HG03521 (cell line): ENCODE measurements around the gene CHRD.

Experiments
- ATAC-seq: cut with Tn5 transposase; IDR thresholded peaks from one replicate; pipeline ENCODE4 v1.9.1; 2021; ENCODE audit warnings: mild to moderate bottlenecking, moderate library complexity; ENCODE audit not compliant: unreplicated experiment

The CHRD gene

GRCh38 chr3:184346480-184347190 lies 33.2 kb upstream of the CHRD start:
- ATAC-seq: no peak

- no peak for ATAC-seq
Measured at GRCh38 chr3:184347321-184348056, 32.4 kb upstream of the CHRD start.

- no peak for ATAC-seq
Measured at GRCh38 chr3:184348057-184348382, 31.8 kb upstream of the CHRD start.

DNA sequence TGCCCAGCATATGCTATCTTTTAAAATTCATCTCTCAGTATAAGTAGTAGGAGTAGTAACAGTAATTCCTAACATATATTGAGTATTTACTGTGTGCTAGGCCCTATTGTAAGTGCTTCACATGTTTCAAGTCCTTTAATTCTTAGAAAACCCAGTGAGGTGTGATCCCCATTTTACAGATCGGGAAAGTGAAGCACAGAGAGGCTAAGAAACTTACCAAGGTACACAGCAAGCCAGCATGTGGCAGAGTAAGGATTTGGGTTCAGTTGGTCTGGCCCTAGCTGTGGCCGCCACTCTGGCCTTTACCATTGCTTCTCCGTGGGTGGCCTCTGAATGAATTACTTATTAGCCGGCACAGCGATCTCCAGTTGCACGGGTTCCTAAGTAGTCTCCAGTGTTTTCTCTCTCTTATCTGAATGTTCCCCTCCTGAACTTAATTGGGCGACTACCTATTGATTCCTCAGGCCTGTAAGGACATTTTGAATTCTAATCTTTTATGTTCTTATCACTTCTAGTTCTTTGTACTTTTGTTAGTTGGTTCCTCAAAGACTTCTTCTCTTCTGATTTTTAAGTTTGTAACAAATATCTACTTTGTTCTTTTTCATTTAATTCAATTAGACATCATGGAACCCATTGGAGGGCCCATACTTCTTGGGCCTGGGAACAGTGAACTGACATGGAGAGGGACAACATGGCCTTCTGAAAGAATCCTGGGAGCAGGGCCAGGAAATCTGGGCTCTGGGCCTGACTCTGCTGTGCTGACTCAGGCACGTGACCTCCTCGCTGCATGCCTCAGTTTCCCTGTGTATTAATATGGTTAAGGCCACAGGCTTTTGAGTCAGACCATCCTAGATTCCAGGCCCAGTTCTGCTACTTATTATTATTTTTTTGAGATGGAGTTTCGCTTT lies 30.0 kb upstream of the CHRD start:
- ATAC-seq: no peak

DNA sequence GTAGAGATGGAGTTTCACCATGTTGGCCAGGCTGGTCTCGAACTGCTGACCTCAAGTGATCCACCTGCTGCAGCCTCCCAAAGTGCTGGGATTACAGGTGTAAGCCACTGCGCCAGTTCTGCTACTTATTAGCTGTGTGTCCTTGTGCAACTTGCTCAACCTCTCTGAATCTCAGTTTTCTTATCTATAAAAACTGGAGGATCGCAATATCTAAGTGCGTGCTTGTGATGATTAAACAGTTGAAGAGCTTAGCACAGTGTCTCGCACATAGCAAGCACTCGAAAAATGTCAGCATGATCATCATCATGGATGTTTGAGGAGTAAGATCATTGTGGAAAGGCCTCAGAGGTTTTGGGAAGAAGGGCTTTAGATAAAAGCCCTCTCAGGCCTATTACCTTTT lies 29.2 kb upstream of the CHRD start:
- ATAC-seq: no peak

- ATAC-seq: no peak
Measured at GRCh38 chr3:184351511-184352148, 28.2 kb upstream of the CHRD start.

DNA sequence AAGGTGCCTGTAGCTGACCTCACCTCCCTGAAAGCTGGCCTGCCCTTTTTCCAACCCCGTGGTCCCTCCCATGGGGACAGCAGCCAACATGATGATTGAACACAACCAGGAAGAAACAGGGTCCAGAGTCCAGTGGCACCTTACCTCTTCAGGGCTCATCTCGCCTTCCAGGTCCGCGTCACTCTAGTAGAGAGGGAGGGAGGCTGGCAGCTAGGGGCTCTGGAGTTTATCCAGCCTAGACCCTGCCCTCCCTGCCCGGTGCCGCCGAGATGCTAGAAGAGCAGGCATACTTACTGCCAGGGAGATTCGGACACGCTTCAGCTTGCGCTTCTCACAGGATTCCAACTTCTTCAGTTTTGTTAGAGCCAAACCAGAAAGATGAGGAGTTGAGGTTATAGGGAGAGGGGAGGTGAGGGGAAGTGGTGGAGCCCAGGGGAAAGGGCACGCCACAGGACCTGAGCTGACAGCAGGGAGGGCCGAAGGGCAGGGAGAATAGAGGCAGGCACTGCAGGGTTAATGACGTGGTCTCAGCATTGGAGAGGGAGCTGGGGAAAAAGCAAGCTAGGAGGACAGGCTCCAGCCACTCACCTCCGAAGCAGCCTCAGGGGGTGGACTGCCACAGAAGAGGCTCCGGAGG lies 27.6 kb upstream of the CHRD start:
- ATAC-seq: no peak

DNA sequence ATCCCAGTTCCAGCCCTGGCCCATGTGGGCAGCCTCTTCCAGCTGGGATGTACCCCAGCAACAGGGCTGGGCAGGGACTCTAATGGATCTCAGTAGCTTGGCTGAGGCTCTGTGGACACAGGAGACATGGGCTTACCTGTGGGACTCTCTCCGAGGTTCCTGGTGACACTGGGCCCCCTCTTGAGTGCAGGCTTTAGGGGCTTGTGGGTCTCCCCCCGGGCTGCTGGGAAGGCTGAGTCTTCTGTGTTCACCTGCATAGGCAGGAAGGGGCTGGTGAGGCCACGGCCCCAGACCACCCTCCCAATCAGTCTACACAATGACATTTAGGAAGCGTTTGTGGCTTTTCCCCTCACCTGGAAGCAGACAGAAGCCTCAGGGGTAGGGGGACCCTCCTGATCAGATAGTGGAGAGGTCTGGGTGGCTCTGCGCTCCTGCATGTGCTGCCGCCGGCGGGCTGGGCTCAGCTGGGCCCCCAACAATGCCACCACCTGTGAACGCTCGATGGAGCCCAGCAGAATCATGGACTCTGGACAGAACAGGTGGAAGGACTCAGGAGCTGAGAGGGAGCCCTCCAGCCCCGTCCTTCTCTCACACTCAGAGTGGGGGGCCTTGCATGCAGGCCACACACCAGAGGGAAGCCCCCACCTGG lies 26.8 kb upstream of the CHRD start:
- no peak for ATAC-seq

GRCh38 chr3:184353546-184353941 lies 26.3 kb upstream of the CHRD start:
- ATAC-seq: no peak

DNA sequence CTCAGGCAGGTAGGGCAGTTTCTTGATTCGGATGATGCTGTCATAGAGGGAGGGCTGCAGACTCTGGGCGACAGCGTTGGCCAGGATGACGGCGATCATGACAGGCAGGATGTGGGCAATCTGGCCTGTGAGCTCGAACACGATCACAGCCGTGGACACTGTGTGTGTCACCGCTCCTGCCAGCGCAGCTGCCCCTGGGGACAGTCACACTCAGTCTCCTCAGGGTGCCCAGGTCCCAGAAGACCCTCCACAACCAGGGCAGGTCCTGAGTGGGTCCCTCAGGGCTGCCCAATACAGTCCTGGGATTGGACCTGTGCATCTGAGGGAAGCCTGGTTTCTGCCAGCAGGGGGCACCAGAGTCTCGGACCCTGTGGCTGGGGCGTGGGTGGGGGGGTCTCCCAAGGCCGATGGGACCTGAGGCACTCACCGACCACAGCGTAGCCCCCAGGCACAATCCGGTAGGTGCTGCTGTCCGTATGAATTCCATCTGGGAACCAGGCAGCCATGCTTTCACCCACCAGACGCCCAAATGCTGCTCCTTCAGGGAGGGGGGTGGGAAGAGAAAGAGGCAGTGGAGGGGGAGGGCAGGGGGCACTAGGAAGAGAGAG lies 25.6 kb upstream of the CHRD start:
- no peak for ATAC-seq

DNA sequence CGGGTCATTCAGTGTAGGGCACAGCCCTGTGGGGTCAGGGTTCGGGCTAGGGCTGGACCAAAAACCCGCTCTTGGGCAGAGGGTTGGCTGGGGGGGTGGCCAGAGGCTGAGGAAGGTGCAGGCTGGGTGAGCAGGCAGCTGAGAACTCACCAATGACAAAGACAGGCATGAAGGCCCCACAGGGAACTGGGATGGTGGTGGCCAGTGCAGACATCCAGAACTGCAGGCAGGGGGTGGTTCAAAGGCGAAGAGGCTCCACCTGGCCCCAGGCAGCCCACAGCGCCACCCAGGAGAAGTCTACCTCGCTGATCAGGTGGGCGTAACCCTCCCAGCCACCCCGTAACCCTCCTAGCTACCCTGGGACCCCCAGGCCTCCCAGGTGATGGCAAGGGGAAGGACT lies 25.1 kb upstream of the CHRD start:
- no peak for ATAC-seq

DNA sequence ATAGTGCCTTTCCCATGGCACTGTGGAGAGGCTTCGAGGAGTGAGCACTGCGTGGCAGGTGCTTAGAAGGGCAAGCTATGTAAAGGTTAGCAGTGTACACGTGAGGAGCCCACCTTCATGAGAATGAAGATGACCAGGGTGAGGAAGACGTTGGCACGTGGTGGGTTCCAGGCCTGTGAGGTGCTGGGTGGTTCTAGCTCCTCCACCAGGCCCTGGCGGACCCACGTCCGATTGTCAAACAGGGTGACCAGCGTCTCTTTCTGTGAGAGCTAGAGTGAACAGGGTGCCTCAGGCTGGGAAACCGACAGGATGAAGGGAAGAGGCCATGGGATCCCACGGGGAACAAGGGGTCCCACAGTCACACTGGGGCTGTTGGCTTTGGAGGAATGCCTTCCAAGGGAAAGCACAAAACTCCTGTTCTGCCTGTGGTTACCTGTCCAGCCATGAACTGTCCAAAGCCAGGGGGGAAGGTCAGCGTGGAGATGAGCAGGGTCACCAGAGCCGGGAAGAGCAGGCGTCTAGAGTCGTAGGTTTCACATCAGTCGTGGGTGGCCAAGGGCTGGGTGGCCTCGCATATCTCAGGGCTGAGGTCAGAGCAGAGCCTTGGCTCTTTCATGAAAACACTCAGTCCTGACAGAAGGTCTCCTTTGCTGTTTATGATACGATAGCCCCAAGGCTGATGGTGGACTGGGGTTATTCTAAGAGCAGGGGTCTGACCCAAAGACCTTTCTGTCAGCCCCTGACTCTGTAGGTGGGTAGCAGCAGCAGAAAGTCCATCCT lies 24.4 kb upstream of the CHRD start:
- ATAC-seq: no peak

GRCh38 chr3:184357248-184358123 lies 22.4 kb upstream of the CHRD start:
- ATAC-seq: no peak

DNA sequence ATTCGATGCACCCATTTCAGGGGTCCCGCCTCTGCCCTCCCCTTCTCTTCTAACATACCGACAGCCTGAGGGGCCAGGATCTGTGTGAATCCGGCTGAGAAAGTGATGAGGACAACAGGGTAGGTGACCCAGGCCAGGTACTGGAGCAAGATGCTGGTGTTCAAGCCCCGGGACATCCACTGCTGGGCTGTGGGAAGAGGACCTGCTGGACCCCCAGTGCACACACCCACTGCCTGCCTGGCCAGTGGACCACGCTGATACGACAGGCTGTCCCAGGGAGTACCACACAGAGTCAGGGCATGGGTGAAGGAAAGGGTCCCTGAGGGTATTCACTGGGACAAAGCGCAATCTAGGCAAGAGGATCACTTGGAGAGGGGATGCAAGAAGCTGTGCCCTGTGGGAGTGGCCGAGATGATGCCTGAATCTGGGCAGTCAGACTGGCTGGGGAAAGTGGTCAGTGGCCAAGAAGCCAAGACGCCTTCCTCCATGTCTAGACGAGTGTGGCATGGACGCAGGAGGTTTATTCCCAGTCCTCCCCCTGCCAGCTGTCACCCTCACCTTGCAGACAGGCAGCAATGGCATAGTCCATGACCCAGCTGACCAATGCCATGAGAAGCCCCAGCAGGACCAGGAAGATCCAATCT lies 21.6 kb upstream of the CHRD start:
- no peak for ATAC-seq

GRCh38 chr3:184358921-184359350 lies 20.9 kb upstream of the CHRD start:
- ATAC-seq: no peak

- no peak for ATAC-seq
Measured at GRCh38 chr3:184359610-184360009, 20.2 kb upstream of the CHRD start.

- ATAC-seq: no peak
Measured at GRCh38 chr3:184360070-184360928, 19.6 kb upstream of the CHRD start.
